ENCODE results near the gene ASCL1. TPM values are rescaled to one million over a fixed set of nuclear protein-coding genes. Genes with fewer than 3 reads are reported as not detected.

Gene ASCL1
- total RNA-seq, 2 experiments from 2014 or later = not detected

DNA sequence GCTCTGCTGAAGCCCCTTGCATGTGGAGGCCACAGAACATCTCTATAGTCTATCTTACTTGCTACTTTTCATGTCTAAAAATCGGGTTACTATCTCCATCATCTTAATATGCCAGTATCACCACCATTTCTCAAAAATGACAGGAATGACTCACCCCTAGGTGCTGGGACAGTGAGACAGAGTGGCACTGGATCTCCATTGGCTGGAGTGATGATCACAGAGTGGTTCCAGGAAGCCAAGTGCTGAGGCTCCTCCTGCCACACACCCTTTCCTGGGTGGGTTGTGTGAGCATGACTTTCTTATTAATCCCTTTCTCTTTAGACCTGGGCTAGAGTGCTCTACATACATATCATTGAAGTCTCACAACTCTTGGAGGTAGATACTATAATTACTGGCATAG, 3.3 kb upstream of the ASCL1 start:
- intact Hi-C loops (cut with DNase I, micrococcal nuclease) = loop anchor here (5.0 to 10.0 kb wide), 2 partner anchors 321 to 543 kb away; partner anchors contain the start of gene C12orf42 (in 1 of the 2)
- Mint-ChIP-seq H3K4me3 (no peak overlapping the region), H3K36me3 (ENCODE audit: low read depth) (no peaks in the 10 kb centered on the region), H3K27me3 (peaks cover 76% of the 10 kb centered on the region), H3K27ac (no peak overlapping the region), H3K9me3 (ENCODE audit: low read depth) (no peaks in the 10 kb centered on the region), H3K4me1 (peaks cover 26% of the 10 kb centered on the region)
- ChIA-PET CTCF (interaction anchor here (1.1 kb wide), 1 partner anchor 594 kb away, joined by 3 read pairs; no protein-coding TSS in a partner anchor), POLR2A (no interaction called here)
- ATAC-seq (peak; percentile 83), DNase-seq (peak; percentile 43)

DNA sequence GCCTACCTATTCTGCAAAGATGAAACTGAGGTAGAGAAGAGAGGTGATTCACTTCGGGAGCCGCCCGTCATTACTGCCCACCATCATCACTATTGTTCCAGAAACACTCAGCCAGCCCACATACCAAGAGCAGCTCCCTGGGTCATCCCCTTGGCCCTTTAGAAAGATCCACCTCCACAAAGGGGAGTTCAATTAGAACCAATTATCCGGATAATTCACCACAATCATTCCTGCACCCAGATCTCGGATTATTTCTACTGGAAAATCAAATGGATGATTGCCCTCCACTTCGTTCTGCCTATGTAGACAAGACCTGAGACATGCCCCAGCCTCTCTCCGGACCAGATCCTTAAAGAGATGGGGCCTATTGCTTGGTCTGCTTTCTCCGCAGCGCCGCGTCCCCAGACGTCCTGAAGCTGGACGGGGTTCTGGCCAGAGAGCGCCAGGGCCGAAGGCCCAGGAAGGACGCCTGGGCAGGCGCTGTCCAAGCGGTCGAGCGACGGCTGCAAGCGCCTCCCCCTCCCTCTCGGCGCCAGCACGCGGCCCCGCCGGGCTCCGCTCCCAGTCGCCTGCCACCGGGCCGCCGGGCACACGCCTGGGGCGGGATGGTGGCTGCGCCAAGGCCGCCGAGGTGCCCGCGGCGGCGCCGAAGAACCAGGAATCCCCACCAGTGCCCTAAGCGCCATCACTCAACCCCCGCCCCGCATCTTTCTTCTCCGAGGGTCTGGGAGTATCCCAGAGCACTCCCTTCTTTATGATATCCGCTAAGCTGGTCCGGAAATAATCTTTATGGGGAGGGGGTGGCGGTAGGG, 1.3 kb upstream of the ASCL1 start:
- H3K4me3 Mint-ChIP-seq = no peak overlapping the region
- intact Hi-C loops (cut with DNase I, micrococcal nuclease) = loop anchor here in 1 of 2 experiments (10.0 kb wide), 1 partner anchor 319 kb away; no protein-coding TSS in a partner anchor
- DNase-seq = no peak
- ATAC-seq = no peak
- H3K4me1 Mint-ChIP-seq = peaks cover 23% of the 10 kb centered on the region
- POLR2A ChIA-PET = no interaction called here
- no peaks in the 10 kb centered on the region for H3K36me3 Mint-ChIP-seq (ENCODE audit: low read depth)
- H3K9me3 Mint-ChIP-seq (ENCODE audit: low read depth) = no peaks in the 10 kb centered on the region
- no peak overlapping the region for H3K27ac Mint-ChIP-seq
- peaks cover 72% of the 10 kb centered on the region for H3K27me3 Mint-ChIP-seq
- CTCF ChIA-PET = no interaction called here

GRCh38 chr12:102956738-102957327, 641 bp upstream of the ASCL1 start:
- no peak for DNase-seq
- intact Hi-C loops (cut with DNase I, micrococcal nuclease) = loop anchor here in 1 of 2 experiments (10.0 kb wide), 1 partner anchor 318 kb away; no protein-coding TSS in a partner anchor
- Mint-ChIP-seq H3K36me3 (ENCODE audit: low read depth) (no peaks in the 10 kb centered on the region), H3K27me3 (peaks cover 72% of the 10 kb centered on the region), H3K4me1 (peaks cover 25% of the 10 kb centered on the region), H3K4me3 (peak overlapping the region; percentile 26), H3K27ac (no peak overlapping the region), H3K9me3 (ENCODE audit: low read depth) (no peaks in the 10 kb centered on the region)
- ChIA-PET CTCF (no interaction called here), POLR2A (no interaction called here)
- ATAC-seq = no peak

DNA sequence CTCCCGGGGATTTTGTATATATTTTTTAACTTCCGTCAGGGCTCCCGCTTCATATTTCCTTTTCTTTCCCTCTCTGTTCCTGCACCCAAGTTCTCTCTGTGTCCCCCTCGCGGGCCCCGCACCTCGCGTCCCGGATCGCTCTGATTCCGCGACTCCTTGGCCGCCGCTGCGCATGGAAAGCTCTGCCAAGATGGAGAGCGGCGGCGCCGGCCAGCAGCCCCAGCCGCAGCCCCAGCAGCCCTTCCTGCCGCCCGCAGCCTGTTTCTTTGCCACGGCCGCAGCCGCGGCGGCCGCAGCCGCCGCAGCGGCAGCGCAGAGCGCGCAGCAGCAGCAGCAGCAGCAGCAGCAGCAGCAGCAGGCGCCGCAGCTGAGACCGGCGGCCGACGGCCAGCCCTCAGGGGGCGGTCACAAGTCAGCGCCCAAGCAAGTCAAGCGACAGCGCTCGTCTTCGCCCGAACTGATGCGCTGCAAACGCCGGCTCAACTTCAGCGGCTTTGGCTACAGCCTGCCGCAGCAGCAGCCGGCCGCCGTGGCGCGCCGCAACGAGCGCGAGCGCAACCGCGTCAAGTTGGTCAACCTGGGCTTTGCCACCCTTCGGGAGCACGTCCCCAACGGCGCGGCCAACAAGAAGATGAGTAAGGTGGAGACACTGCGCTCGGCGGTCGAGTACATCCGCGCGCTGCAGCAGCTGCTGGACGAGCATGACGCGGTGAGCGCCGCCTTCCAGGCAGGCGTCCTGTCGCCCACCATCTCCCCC, 777 bp downstream of the ASCL1 start:
- Mint-ChIP-seq H3K27ac (no peak overlapping the region), H3K27me3 (peaks cover 75% of the 10 kb centered on the region), H3K4me3 (peak overlapping the region; percentile 42), H3K9me3 (ENCODE audit: low read depth) (no peaks in the 10 kb centered on the region), H3K4me1 (peaks cover 30% of the 10 kb centered on the region), H3K36me3 (ENCODE audit: low read depth) (no peaks in the 10 kb centered on the region)
- POLR2A ChIA-PET = no interaction called here
- intact Hi-C loops (cut with DNase I, micrococcal nuclease) = loop anchor here in 1 of 2 experiments (10.0 kb wide), 1 partner anchor 317 kb away; no protein-coding TSS in a partner anchor
- CTCF ChIA-PET = no interaction called here
- DNase-seq (peak; percentile 50), ATAC-seq (no peak)

- DNase-seq (no peak), ATAC-seq (no peak)
- Mint-ChIP-seq H3K36me3 (ENCODE audit: low read depth) (no peaks in the 10 kb centered on the region), H3K9me3 (ENCODE audit: low read depth) (peaks cover under 1% of the 10 kb centered on the region), H3K27ac (no peak overlapping the region), H3K4me1 (peaks cover 25% of the 10 kb centered on the region), H3K4me3 (no peak overlapping the region), H3K27me3 (peaks cover 79% of the 10 kb centered on the region)
- intact Hi-C loops (cut with DNase I, micrococcal nuclease) = loop anchor here in 1 of 2 experiments (10.0 kb wide), 1 partner anchor 316 kb away; no protein-coding TSS in a partner anchor
- ChIA-PET POLR2A (no interaction called here), CTCF (interaction anchor here (1.8 kb wide), 1 partner anchor 10 kb away, joined by 9 read pairs; no protein-coding TSS in a partner anchor)
Observed at GRCh38 chr12:102958830-102959176, 1.3 kb downstream of the ASCL1 start.

- H3K9me3 Mint-ChIP-seq (ENCODE audit: low read depth) = peaks cover 4% of the 10 kb centered on the region
- H3K27ac Mint-ChIP-seq = no peak overlapping the region
- ChIA-PET CTCF (interaction anchor here (1.8 kb wide), 1 partner anchor 11 kb away, joined by 9 read pairs; no protein-coding TSS in a partner anchor), POLR2A (no interaction called here)
- ATAC-seq (no peak), DNase-seq (no peak)
- peaks cover 19% of the 10 kb centered on the region for H3K4me1 Mint-ChIP-seq
- H3K36me3 Mint-ChIP-seq (ENCODE audit: low read depth) = peaks cover 2% of the 10 kb centered on the region
- no peak overlapping the region for H3K4me3 Mint-ChIP-seq
- intact Hi-C loops (cut with DNase I, micrococcal nuclease) = loop anchor here in 1 of 2 experiments (10.0 kb wide), 1 partner anchor 315 kb away; no protein-coding TSS in a partner anchor
- H3K27me3 Mint-ChIP-seq = peaks cover 79% of the 10 kb centered on the region
Observed at GRCh38 chr12:102959391-102959790, 1.9 kb downstream of the ASCL1 start.

GRCh38 chr12:102960766-102961465, 3.4 kb downstream of the ASCL1 start:
- peaks cover 4% of the 10 kb centered on the region for H3K9me3 Mint-ChIP-seq (ENCODE audit: low read depth)
- CTCF ChIA-PET = interaction anchor here (0.7 to 1.2 kb wide), 2 partner anchors 308 to 757 kb away, joined by 3 to 4 read pairs; no protein-coding TSS in a partner anchor

GRCh38 chr12:102961466-102961855, 4.0 kb downstream of the ASCL1 start:
- peaks cover 4% of the 10 kb centered on the region for H3K9me3 Mint-ChIP-seq (ENCODE audit: low read depth)
- peaks cover 27% of the 10 kb centered on the region for H3K4me1 Mint-ChIP-seq
- no peak overlapping the region for H3K27ac Mint-ChIP-seq
- ChIA-PET POLR2A (no interaction called here), CTCF (interaction anchor here (1.2 kb wide), 1 partner anchor 307 kb away, joined by 4 read pairs; no protein-coding TSS in a partner anchor)
- H3K4me3 Mint-ChIP-seq = no peak overlapping the region
- intact Hi-C loops (cut with DNase I, micrococcal nuclease) = no loop called here
- peaks cover 2% of the 10 kb centered on the region for H3K36me3 Mint-ChIP-seq (ENCODE audit: low read depth)
- H3K27me3 Mint-ChIP-seq = peaks cover 80% of the 10 kb centered on the region
- DNase-seq (no peak), ATAC-seq (no peak)

More at GRCh38 chr12:102960766-102961465, 3.4 kb downstream of the ASCL1 start:
- ATAC-seq (no peak), DNase-seq (no peak)
- intact Hi-C loops (cut with DNase I, micrococcal nuclease) = no loop called here
- peaks cover 78% of the 10 kb centered on the region for H3K27me3 Mint-ChIP-seq
- H3K27ac Mint-ChIP-seq = no peak overlapping the region
- no peak overlapping the region for H3K4me3 Mint-ChIP-seq
- peaks cover 2% of the 10 kb centered on the region for H3K36me3 Mint-ChIP-seq (ENCODE audit: low read depth)
- H3K4me1 Mint-ChIP-seq = peaks cover 28% of the 10 kb centered on the region
- POLR2A ChIA-PET = no interaction called here

DNA sequence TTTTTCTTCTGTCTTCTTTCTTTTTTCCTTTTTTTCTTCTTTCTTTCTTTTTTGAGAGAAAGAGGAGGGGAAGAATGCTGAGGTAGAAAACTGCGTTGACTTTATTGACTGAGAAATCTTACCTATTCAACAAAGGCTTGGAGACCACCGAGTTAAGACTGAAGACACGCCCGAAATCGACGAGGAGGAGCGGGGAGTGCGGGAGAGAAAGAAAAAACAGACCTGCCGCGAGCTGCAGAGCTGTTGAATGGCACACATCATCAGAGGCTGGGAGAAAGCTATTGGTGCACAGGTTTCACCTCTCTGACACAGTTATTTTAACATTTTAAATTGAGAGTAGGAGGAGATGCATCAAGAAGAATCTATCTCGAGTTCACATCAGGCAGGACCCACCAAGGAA, 5.1 kb downstream of the ASCL1 start:
- H3K36me3 Mint-ChIP-seq (ENCODE audit: low read depth) = peaks cover 2% of the 10 kb centered on the region
- H3K27me3 Mint-ChIP-seq = peaks cover 81% of the 10 kb centered on the region
- H3K27ac Mint-ChIP-seq = no peak overlapping the region
- CTCF ChIA-PET = interaction anchor here (1.0 kb wide), 1 partner anchor 12 kb away, joined by 6 read pairs; no protein-coding TSS in a partner anchor
- H3K9me3 Mint-ChIP-seq (ENCODE audit: low read depth) = peaks cover 4% of the 10 kb centered on the region
- POLR2A ChIA-PET = no interaction called here
- H3K4me1 Mint-ChIP-seq = peaks cover 22% of the 10 kb centered on the region
- DNase-seq = no peak
- ATAC-seq = no peak
- intact Hi-C loops (cut with DNase I, micrococcal nuclease) = no loop called here
- peak overlapping the region; percentile 18 for H3K4me3 Mint-ChIP-seq

DNA sequence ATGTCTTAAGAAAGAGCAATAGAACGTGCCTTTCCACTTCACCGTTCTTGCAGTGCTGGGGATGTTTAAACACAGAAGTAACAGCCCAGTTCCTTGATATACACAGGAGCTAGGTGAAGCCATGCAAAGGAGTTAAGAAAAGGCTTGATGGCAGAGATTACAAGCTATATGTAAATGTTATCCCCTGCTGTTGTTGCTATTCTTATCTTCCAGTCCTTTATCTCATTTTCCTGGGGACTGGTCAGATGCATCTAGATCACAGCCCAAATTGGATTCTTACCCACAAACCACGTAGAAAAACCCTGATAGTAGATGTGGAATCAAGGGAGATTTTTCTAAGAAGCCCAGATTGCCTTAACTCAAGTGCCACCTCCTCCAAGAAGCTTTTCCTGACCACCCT, 5.5 kb downstream of the ASCL1 start:
- Mint-ChIP-seq H3K27me3 (peaks cover 81% of the 10 kb centered on the region), H3K9me3 (ENCODE audit: low read depth) (peaks cover 4% of the 10 kb centered on the region), H3K27ac (no peak overlapping the region), H3K4me1 (peaks cover 19% of the 10 kb centered on the region), H3K4me3 (no peak overlapping the region), H3K36me3 (ENCODE audit: low read depth) (peaks cover 2% of the 10 kb centered on the region)
- POLR2A ChIA-PET = no interaction called here
- intact Hi-C loops (cut with DNase I, micrococcal nuclease) = no loop called here
- ATAC-seq = no peak
- DNase-seq = no peak
- CTCF ChIA-PET = interaction anchor here (0.6 to 1.0 kb wide), 2 partner anchors 13 to 670 kb away, joined by 3 to 6 read pairs; no protein-coding TSS in a partner anchor

DNA sequence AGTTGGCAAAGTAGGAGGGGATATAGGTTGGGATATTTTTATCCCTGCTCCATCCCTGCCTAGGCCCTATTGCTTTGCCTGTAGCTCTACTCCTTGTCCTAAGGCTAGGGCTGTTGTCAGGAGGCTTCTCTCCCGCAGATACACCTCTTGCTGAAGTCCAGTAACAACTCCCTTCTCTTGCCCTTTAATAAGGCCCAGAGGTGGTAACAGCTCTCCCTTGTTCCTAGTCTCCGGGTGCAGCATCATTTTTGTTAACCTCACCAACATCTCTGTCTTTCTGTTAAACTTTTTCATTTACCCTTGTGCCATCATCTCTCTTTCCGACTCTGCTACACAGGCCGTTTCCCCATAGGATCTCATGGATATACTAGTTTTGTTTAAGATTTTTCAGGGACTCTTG, 6.3 kb downstream of the ASCL1 start:
- ChIA-PET CTCF (no interaction called here), POLR2A (no interaction called here)
- no peak overlapping the region for H3K27ac Mint-ChIP-seq
- intact Hi-C loops (cut with DNase I, micrococcal nuclease) = no loop called here
- peaks cover 83% of the 10 kb centered on the region for H3K27me3 Mint-ChIP-seq
- no peak for ATAC-seq
- H3K36me3 Mint-ChIP-seq (ENCODE audit: low read depth) = peaks cover 2% of the 10 kb centered on the region
- H3K4me1 Mint-ChIP-seq = peaks cover 19% of the 10 kb centered on the region
- H3K4me3 Mint-ChIP-seq = no peak overlapping the region
- peaks cover 4% of the 10 kb centered on the region for H3K9me3 Mint-ChIP-seq (ENCODE audit: low read depth)
- no peak for DNase-seq
